CD4-positive, alpha-beta T cell treated with Interleukin-2 at 100 ng/mL for 4 hours (primary cell): ENCODE data around the gene ACSM2A.
"Not testable (repeated sequence)": the region's sequence is repeated elsewhere in the genome, so short reads cannot be mapped to it uniquely, and the experiment has no call there.

Experiments used
- DNase-seq: peaks from one replicate; pipeline ENCODE4 v3.0.0-alpha.2; 2020; ENCODE audit warnings: low spot score

The ACSM2A gene

DNA sequence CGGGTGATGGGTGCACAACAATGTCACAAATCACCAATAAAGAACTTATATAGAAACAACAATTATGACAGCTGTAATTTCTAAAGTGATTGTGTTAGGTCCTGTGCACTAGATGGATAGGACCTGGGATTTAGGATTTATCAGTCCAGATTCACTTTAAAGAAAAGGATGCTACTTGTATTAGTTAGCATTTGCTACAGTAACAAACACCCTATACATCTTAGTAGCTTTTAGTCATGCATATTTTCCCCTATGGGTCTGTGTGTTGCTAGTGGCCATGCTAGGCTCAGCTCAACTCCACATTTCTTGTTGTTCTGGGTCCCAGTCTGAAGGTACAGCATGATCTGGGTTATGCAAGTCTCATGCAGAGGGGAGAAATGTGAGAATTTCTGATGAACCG, 7.9 kb downstream of the ACSM2A start:
- DNase-seq: not testable (repeated sequence)

DNA sequence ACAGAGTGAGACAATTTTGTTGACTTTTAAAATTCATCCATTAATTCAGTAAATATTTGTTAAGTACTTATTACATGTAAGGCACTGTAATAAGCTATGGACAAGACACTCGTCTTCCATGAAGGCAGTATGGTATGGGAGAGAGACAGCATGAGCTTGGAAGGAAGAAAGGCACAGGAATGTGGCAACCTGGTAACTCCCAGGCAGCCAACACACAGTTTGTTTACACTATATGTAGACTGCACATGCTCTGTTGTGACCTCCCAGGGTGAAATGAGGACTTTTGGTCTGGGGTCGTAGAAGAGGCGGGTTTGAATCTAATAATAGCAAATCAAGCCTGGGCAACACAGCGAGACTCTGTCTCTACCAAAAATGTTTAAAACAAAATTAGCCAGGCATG, 9.0 kb downstream of the ACSM2A start:
- DNase-seq: not testable (repeated sequence)

DNA sequence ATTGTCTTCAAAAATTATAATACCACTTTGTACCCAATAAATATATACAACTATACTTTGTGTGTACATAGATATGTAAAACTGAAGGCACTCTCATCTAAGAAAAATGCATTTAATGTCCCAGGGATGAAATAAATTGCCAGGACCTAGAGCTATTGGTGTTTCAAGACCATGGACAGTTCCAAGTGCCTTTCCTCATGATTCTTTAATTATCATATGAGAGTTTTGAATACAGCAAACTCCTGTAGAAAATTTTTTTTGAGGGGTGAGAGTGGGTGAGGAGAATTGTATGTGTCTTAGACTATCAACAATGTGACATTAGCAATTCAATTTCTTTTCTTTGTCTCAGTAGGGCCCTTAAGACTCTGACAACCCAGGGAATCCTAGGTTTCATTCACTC, 17.6 kb downstream of the ACSM2A start:
- DNase-seq: not testable (repeated sequence)

DNA sequence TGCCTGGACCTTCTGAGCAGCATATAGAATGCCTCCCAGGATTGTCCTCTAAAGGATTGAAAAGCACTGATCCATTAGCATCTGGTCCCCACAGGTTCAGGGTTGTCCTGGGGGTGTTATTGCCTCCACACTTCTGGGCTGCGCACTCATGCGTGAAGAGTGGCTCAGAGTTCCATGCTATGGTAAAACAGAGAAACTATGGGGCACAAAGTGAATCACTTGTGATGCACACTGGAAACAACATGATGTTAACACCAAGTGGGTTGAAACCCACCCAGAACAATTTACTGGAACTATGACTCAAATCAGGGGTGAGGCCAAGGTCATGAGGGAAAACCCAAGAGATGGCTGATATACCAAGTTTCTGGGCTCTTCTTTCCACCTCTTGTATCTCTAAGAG, 18.6 kb downstream of the ACSM2A start:
- DNase-seq: not testable (repeated sequence)

DNA sequence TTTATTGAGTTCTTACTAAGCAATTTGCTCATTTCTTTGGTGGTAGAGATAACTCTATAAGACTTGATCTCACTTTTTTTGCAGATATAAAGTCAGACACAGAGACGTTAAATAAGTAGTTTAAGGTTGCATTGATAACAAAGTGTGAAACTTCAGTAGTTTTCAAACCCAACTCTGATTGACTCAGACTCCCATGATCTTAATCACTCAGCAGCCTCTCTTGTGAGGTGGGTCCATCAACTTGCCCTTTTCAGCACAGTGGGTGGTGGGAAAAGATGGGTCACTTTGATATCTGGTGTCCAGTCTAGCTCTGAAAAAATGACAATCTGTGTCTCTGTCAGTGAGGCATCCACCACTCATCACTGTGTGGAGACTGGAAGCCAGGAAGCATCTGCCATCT, 19.4 kb downstream of the ACSM2A start:
- DNase-seq: not testable (repeated sequence)

DNA sequence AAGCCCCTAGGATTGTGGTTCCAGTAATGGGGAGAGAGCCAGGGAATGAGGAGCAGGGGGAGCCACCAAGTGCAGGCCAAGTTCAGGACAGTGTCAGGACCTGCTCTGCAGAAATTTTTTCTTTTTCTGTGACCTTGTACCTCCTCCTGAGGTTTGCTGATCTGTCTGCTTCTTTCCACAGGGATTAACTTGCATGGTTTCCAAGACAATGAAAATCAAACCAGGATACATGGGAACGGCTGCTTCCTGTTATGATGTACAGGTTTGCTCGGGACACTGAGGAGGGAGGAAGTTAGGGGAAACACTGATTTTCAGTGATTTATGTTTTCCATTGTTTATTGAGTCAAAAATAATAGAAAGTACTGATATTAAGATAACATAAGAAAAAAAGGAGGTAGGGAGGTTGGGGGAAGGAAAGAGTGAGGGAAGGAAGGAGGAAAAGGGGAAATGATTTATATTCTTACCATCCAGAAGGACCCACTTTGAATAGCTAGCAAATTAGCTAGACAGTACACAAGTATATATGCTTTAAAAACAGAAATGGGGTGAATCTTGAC, 25.9 kb downstream of the ACSM2A start:
- DNase-seq: not testable (repeated sequence)

DNA sequence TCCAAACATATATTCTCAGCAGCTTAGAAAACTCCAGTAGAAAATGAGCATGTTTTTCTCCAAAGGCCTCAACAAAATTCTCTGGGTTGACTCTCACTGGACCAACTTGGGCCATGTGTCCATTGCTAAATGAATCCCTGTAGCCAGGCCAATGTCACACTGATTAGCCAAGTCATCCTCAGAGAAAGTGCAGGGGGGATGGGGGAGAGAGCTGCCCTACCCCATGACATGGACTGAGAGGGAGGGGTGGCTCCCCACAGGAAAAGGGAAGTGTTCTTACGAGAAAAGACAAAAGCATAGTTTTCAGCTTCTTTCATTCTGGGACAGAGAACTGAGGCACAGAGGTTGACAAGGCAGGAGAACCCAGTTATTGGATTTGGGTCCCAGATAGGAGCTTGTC, 32.7 kb downstream of the ACSM2A start:
- DNase-seq: not testable (repeated sequence)

DNA sequence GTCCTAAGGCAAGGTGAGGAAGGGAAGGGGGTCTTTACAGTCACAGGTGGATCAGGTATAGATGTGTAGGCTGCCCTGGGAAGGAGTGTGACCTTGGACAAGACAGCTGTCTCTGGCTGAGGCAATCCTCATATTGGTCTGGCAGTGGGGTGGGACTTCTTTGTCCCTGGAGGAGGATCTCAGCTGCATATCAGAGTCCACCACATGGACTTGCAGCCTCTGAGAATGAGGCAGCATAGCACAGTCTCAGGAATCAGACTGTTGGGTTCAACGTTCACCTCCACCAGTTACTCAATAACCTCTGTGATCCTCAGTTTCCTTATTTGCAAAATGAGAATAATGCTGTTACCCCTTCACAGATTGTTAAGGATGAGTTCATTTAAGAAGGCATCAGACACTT, 33.4 kb downstream of the ACSM2A start:
- DNase-seq: no peak

DNA sequence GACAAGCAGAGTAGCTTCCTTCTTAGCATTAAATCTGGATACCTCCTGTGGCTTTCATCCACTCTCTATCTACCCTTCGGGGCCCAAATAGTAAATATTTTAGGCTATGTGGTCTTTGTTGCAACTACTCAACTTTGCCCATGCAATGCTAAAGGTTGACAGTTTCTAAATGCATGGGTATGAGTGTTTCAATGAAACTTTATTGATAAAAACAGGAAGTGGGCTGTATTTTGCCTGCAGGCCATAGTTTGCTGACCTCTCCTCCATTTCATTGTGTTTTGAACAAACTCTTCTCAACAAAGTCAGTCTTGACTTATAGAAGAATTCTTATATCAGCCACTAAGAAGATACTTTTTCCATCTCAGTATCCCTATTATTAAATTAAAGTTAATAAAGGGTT, 34.1 kb downstream of the ACSM2A start:
- no peak for DNase-seq

DNA sequence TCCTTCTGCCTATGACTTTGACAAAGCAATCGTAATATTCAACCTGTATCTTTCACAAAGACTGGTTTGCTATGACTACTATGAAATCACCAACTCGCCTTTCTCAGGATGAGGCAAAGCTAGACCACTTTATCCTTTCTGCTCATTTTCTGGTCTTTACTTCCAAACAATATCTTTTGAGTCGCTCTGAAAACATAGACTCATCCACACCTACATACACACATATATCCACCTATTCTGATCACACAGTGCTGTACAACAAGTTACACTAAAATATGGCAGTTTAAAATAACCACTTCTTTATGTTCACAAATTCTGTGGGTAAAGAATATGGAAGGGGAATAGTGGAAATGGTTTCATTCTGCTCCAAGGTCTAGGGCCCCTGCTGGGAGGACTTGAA, 39.7 kb downstream of the ACSM2A start:
- DNase-seq: not testable (repeated sequence)

DNA sequence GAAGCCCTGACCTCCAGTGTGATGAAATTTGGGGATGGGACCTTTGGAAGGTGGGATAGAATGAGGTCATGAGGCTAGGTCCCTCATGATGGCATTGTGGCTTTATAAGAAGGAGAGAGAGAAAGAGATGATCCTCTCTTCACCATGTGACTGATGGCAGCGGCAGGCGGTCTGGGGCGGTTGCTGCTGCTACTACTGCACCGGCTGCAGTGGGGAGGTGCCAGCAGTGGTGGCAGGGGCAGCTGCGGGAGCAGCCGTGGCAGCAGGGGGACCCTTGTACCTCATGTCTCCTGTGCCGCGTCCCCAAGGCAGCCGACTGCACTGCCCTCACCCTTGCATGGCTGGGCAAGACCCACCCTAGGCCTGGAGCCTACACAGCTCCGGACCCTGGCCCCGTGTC, 40.1 kb downstream of the ACSM2A start:
- DNase-seq: not testable (repeated sequence)

DNA sequence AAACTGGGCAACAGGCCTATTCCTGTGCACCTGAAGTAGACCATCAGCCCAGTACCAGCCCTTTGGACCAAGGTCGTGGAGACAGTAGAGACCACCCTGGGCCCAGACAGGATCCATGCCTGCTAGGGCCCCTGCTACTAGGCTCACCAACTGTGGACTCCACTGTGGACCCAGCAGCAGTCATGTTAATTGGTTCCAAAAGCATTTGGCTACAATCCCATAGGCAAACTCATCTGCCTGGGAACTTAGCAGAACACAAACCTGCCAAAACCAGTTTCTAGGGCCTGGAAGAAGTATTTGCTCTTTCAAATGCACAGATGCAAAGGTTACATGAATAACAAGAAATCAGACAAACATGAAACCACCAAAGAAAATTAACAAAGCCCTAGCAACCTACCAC, 53.1 kb downstream of the ACSM2A start:
- no peak for DNase-seq

DNA sequence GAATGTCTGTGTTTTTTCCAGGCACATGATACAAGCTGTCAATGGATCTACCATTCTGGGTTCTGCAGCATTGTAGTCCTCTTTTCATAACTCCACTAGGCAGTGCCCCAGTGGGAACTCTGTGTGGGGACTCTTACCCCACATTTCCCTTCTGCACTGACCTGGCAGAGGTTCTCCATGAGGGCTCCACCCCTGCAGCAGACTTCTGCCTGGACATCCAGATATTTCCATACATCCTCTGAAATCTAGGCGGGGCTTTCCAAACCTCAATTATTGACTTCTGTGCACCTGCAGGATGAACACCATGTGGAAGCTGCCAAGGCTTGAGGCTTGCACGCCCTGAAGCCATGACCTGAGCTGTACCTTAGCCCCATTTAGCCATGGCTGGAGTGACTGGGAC, 56.0 kb downstream of the ACSM2A start:
- no peak for DNase-seq

DNA sequence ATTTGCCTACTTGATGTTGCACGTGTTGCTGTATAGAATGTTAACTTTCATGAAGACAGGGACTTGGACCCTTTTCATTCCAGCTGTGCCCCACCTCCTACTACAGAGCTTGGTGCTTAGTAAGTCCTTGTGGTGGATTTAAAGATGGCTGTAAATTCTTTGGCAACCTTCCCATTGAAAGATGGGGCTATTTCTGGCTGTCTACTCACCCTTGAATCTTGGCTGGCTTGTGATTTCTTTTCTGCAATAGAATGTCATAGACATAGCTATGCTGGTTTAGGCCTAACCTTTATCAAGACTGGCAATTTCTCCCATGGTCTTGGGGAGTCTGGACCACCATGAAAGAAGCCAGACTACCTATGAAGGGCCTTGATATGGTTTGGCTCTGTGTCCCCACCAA, 59.0 kb downstream of the ACSM2A start:
- no peak for DNase-seq

DNA sequence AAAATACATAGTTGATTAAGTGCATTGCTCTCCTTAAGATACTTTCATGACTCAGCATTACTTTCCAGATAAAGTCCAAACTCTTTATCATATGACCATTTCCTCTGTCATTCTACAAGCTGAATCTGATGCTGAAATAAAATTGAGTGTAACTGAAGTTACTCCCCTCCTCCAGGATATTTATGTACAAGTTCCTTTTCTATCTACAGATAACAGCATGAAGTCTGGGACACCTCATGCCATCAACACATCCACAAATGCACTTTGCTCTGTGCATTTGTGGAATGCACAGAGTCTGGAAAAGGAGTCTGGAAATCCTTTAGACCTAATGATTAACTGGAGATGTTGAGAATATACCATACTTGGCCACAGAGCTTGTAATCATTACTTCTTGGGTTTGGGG, 64.4 kb downstream of the ACSM2A start:
- DNase-seq: no peak

DNA sequence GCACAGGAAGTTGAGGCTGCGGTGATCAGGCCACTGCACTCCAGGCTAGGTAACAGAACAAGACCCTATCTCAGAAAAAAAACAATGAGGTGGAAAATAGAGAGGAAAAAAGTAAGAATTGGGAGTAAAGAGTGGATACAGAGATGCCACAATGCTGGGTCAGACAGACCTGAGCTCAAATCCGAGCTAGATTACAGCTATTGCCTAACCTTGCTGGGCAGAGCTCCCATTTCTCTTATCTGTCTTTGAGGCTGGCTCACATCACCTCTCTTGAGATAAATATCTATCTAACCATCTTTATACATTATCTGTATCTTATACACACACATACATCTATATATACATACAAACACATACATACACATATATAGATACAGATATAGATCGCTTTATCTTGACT, 65.8 kb downstream of the ACSM2A start:
- no peak for DNase-seq

DNA sequence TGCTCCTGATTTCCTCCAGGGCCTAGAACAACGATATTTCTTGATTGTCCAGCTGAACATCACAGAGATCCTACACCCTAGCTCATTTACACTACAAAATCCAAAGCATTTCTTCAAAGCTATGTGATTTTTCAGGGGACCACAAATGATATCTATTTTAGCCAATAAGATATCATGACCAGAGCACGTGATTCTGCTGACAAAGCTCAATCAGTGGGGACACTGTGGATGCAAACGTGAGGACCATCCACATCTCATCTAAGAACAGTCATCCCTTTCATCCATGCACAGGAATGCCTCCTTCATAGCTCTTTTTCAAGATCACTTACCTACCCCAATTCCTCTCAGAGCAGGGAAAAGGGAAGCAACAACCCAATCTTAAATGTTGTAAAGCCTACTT, 67.9 kb downstream of the ACSM2A start:
- no peak for DNase-seq

DNA sequence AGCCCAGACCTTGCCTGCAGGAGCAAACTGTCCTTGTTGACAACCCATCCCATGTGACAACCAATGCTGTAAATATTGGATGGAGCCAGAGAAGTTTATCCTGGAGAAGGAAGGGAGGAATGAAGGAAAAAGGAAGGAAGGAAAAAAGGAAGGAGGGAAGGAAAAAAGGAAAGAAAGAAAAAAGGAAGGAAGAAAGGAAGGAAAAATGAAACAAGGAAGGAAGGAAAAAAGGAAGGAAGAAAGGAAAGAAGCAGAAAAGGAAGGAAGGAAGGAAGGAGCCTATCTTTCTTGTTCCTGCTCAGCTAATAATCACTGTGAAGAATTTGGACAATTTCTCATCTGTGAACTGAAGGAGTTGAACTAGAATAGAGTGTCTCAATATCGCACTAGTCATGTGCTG, 68.8 kb downstream of the ACSM2A start:
- no peak for DNase-seq

DNA sequence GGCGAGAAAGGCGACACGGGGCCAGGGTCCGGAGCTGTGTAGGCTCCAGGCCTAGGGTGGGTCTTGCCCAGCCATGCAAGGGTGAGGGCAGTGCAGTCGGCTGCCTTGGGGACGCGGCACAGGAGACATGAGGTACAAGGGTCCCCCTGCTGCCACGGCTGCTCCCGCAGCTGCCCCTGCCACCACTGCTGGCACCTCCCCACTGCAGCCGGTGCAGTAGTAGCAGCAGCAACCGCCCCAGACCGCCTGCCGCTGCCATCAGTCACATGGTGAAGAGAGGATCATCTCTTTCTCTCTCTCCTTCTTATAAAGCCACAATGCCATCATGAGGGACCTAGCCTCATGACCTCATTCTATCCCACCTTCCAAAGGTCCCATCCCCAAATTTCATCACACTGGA, 80.5 kb downstream of the ACSM2A start:
- DNase-seq: not testable (repeated sequence)

DNA sequence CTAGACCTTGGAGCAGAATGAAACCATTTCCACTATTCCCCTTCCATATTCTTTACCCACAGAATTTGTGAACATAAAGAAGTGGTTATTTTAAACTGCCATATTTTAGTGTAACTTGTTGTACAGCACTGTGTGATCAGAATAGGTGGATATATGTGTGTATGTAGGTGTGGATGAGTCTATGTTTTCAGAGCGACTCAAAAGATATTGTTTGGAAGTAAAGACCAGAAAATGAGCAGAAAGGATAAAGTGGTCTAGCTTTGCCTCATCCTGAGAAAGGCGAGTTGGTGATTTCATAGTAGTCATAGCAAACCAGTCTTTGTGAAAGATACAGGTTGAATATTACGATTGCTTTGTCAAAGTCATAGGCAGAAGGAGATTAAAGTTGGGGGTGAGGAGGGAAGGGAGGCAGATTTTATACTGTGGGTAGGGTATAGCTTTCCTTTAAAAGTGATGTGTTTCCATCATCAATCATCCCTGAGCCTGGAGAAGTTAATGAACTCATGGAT, 81.0 kb downstream of the ACSM2A start:
- not testable (repeated sequence) for DNase-seq

DNA sequence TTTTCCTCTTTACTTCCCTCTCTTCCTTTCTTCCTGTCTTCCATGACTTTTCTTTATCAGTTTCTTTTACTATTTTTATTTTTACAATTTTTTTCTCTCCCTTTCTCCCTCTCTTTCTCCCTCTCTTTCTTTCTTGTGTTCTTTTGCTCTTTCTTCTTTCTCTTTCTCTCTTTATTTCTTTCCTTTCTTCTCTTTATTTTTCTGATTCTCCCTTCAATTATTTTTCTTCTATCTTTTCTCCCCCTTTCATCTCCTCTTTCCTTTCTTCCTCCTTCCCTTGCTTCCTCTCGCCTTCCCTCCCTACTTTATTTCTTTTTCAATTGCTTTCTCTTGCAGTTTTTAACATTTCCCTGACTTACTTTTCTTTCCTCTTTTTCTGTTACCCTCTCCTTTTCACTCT, 85.3 kb downstream of the ACSM2A start:
- not testable (repeated sequence) for DNase-seq
